ENCODE results near the gene ADPRHL1. TPM values are rescaled to one million over a fixed set of nuclear protein-coding genes. Genes with fewer than 3 reads are reported as not detected.

ADPRHL1 gene
- polyA plus RNA-seq, 1 donor (not counting 4 experiments of a cell fraction or from before 2014, with no cell fraction given), result 1.2 TPM

DNA sequence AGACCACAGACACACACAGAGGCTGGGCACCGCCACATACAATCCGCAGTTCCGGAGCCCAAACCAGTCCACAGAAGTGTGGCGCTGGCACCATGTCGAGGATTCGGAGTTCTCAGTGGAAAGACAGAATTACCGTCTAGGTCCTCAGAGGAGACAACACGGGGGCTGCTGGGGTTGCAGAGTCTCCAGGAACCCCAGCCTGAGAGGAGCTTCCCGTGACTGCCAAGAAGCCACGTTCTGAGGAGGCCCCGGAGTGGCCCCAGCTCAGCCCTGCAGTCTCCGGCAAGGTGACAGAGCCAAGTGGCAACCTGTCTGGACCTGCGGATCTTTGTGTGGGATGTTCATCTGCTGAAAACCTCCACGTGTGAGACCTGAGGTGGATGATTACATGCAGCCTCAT is 7.3 kb upstream of the ADPRHL1 start:
- no peak overlapping the region for H3K4me3 ChIP-seq (ENCODE audit: control insufficient read depth in 2 of 3, extremely low read depth in 1 of 3, insufficient read depth in 2 of 3, low read depth in 1 of 3, low read length in 3 of 3)
- no peak overlapping the region for H3K4me2 ChIP-seq (ENCODE audit: control insufficient read depth, extremely low read depth, insufficient read depth, low read depth, low read length)
- no peaks in the 10 kb centered on the region for H3K9me1 ChIP-seq (ENCODE audit: control insufficient read depth, extremely low read depth, insufficient read depth, low read length)
- H3K4me1 ChIP-seq (ENCODE audit: control insufficient read depth, extremely low read depth, insufficient read depth, low read length), result no peaks in the 10 kb centered on the region
- no peak for TF ChIP-seq EZH2 (IDR thresholded peaks at IDR 0.05; ENCODE audit: low read length)
- TF ChIP-seq CTCF (optimal IDR thresholded peaks at IDR 0.05 in 1 of 3, IDR thresholded peaks at IDR 0.05 in 1 of 3, conservative IDR thresholded peaks at IDR 0.05 in 1 of 3; ENCODE audit: extremely low read depth in 1 of 3, insufficient read depth in 2 of 3, low read length in 3 of 3), result no peak
- no peak overlapping the region for H2AFZ ChIP-seq (ENCODE audit: control insufficient read depth, low read length)
- no peaks in the 10 kb centered on the region for H3K79me2 ChIP-seq (ENCODE audit: control insufficient read depth, insufficient read depth, low read length)
- DNase-seq (ENCODE audit: low read depth, low spot score) (no peak), FAIRE-seq (no peak)
- H4K20me1 ChIP-seq (ENCODE audit: control insufficient read depth, extremely low read depth, insufficient read depth, low read length), result peaks cover 2% of the 10 kb centered on the region
- H3K9ac ChIP-seq (ENCODE audit: control insufficient read depth, extremely low read depth, insufficient read depth, low read length), result no peak overlapping the region
- no peaks in the 10 kb centered on the region for H3K9me3 ChIP-seq (ENCODE audit: control insufficient read depth, low read depth, low read length)
- no peak overlapping the region for H3K27ac ChIP-seq (ENCODE audit: control insufficient read depth, insufficient read depth, low read length)
- peaks cover 20 to 21% of the 10 kb centered on the region in 2 experiments for H3K36me3 ChIP-seq (ENCODE audit: control insufficient read depth in 2 of 2, extremely low read depth in 1 of 2, insufficient read depth in 2 of 2, low read length in 2 of 2)
- dilution Hi-C loops (cut with MboI; ENCODE audit: extremely low pct_ligation_motif_present, low sequenced_read_pairs), result no loop called here
- no peaks in the 10 kb centered on the region for H3K27me3 ChIP-seq (ENCODE audit: control insufficient read depth, extremely low read depth, insufficient read depth, low read length)

- Histone ChIP-seq H3K4me1 (ENCODE audit: control insufficient read depth, extremely low read depth, insufficient read depth, low read length) (no peaks in the 10 kb centered on the region), H2AFZ (ENCODE audit: control insufficient read depth, low read length) (no peak overlapping the region), H3K27me3 (ENCODE audit: control insufficient read depth, extremely low read depth, insufficient read depth, low read length) (no peaks in the 10 kb centered on the region), H4K20me1 (ENCODE audit: control insufficient read depth, extremely low read depth, insufficient read depth, low read length) (peaks cover 2% of the 10 kb centered on the region), H3K79me2 (ENCODE audit: control insufficient read depth, insufficient read depth, low read length) (no peaks in the 10 kb centered on the region), H3K4me3 (ENCODE audit: control insufficient read depth in 2 of 3, extremely low read depth in 1 of 3, insufficient read depth in 2 of 3, low read depth in 1 of 3, low read length in 3 of 3) (no peak overlapping the region), H3K36me3 (ENCODE audit: control insufficient read depth in 2 of 2, extremely low read depth in 1 of 2, insufficient read depth in 2 of 2, low read length in 2 of 2) (peaks cover 20 to 21% of the 10 kb centered on the region in 2 experiments), H3K9me1 (ENCODE audit: control insufficient read depth, extremely low read depth, insufficient read depth, low read length) (no peaks in the 10 kb centered on the region), H3K4me2 (ENCODE audit: control insufficient read depth, extremely low read depth, insufficient read depth, low read depth, low read length) (no peak overlapping the region), H3K9me3 (ENCODE audit: control insufficient read depth, low read depth, low read length) (no peaks in the 10 kb centered on the region), H3K9ac (ENCODE audit: control insufficient read depth, extremely low read depth, insufficient read depth, low read length) (no peak overlapping the region), H3K27ac (ENCODE audit: control insufficient read depth, insufficient read depth, low read length) (no peak overlapping the region)
- TF ChIP-seq CTCF (optimal IDR thresholded peaks at IDR 0.05 in 1 of 3, IDR thresholded peaks at IDR 0.05 in 1 of 3, conservative IDR thresholded peaks at IDR 0.05 in 1 of 3; ENCODE audit: extremely low read depth in 1 of 3, insufficient read depth in 2 of 3, low read length in 3 of 3) (no peak), EZH2 (IDR thresholded peaks at IDR 0.05; ENCODE audit: low read length) (no peak)
- FAIRE-seq (no peak), DNase-seq (ENCODE audit: low read depth, low spot score) (no peak)
- dilution Hi-C loops (cut with MboI; ENCODE audit: extremely low pct_ligation_motif_present, low sequenced_read_pairs), result no loop called here
These were observed 6.8 kb upstream of the ADPRHL1 start for GRCh38 chr13:113460064-113460555.

All from keratinocyte (primary cell).